HL-60 (cell line): Measurements from ENCODE around the gene DRC7.

Experiments
- DNase-seq, 2 experiments: peaks; one replicate each; pipeline ENCODE4 v3.0.0-alpha.2; 2010 to 2020; ENCODE audit warnings: low read depth in 1 of 2, low spot score in 1 of 2
- H3K27ac ChIP-seq: fragments of 250-450 bp; sonication (Bioruptor Pico); replicated peaks from 2 replicates; pipeline ENCODE4 v1.5.1; 2020; ENCODE audit warnings: mild to moderate bottlenecking, moderate library complexity
- H3K27me3 ChIP-seq: fragments of 250-450 bp; sonication (Bioruptor Pico); 2 replicates; pipeline ENCODE4 v1.5.1; 2021; ENCODE audit warnings: mild to moderate bottlenecking, moderate library complexity; ENCODE audit not compliant: insufficient read depth, poor library complexity, severe bottlenecking
- H3K4me3 ChIP-seq: replicated peaks from 2 replicates; pipeline ENCODE4 v1.5.1; 2011; ENCODE audit warnings: mild to moderate bottlenecking, control low read depth, low read length; ENCODE audit not compliant: insufficient read depth
- GABPA ChIP-seq: IDR thresholded peaks from 2 replicates; pipeline ENCODE4 v1.6.1; 2012; ENCODE audit warnings: low read depth
- POLR2AphosphoS5 ChIP-seq: IDR thresholded peaks from 2 replicates; pipeline ENCODE4 v1.6.1; 2012; ENCODE audit warnings: low read depth
- SPI1 ChIP-seq: IDR thresholded peaks from 2 replicates; pipeline ENCODE4 v1.6.1; 2012; ENCODE audit warnings: low read depth, mild to moderate bottlenecking, borderline replicate concordance
- TF ChIP-seq, protein P1 (sequence below): IDR thresholded peaks from 2 replicates; pipeline ENCODE4 v1.6.1; 2012; ENCODE audit warnings: low read depth; ENCODE audit not compliant: insufficient replicate concordance
- TF ChIP-seq, protein P2 (sequence below): IDR thresholded peaks from one replicate; pipeline ENCODE4 v1.5.1; 2011; ENCODE audit warnings: low read length, control low read depth, inconsistent platforms; ENCODE audit not compliant: insufficient read depth

The DRC7 gene

DNA sequence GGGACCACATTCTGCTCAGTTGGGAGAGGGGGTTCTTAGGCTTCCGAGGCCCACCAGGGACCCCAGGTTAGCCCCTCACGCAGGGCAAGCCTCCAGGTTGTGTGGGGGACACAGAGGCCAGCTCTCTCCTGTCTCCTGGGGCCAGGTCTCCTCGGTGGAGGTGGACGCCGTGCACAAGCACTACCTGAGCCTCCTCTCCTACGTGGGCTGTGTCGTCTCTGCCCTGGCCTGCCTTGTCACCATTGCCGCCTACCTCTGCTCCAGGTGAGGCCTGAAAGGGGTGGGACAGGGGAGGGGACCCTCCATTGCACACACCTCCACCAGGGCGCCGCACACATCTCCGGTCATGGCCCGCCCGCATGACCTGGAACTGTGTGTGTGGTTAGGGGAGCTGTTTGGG, 37.4 kb upstream of the DRC7 start:
- Histone ChIP-seq H3K27ac (no peak overlapping the region), H3K4me3 (no peak overlapping the region), H3K27me3 (no peaks in the 10 kb centered on the region)
- DNase-seq = no peak
- TF ChIP-seq, protein P1, sequence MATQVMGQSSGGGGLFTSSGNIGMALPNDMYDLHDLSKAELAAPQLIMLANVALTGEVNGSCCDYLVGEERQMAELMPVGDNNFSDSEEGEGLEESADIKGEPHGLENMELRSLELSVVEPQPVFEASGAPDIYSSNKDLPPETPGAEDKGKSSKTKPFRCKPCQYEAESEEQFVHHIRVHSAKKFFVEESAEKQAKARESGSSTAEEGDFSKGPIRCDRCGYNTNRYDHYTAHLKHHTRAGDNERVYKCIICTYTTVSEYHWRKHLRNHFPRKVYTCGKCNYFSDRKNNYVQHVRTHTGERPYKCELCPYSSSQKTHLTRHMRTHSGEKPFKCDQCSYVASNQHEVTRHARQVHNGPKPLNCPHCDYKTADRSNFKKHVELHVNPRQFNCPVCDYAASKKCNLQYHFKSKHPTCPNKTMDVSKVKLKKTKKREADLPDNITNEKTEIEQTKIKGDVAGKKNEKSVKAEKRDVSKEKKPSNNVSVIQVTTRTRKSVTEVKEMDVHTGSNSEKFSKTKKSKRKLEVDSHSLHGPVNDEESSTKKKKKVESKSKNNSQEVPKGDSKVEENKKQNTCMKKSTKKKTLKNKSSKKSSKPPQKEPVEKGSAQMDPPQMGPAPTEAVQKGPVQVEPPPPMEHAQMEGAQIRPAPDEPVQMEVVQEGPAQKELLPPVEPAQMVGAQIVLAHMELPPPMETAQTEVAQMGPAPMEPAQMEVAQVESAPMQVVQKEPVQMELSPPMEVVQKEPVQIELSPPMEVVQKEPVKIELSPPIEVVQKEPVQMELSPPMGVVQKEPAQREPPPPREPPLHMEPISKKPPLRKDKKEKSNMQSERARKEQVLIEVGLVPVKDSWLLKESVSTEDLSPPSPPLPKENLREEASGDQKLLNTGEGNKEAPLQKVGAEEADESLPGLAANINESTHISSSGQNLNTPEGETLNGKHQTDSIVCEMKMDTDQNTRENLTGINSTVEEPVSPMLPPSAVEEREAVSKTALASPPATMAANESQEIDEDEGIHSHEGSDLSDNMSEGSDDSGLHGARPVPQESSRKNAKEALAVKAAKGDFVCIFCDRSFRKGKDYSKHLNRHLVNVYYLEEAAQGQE = no peak
- TF ChIP-seq POLR2AphosphoS5 = no peak

DNA sequence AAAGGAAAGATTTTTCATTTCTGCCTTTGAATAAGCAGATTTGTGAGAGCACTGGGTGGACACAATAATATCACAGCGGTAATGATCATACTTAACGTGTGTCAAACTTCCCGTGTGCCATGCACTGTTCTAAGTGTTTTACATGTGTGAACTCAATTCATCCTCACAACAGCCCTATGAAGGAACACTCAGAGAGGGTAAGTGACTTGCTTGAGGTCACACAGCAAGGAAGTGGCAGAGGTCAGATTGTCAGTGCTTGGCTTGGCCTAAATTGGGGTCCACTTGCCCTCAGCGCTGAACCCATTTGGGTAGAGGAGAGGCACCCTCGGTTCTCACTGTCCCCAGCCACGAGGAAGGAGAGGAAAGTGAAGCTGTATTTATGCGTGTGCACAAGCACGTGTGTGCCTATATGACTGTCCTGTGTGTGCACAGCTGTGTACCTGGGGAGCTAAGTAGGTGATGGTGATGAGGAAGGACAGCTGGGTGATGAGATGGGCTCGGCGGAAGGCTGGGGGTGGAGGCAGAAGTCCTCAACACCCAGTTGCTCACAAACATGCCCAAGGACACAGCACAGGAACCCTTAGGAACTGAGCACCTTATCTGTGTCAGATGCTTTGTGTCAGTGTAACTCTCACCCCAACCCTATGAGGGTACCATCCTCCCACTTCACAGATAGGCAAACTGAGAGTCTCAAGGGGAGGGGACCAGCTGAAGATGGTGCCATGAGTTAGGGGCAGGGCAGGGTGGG, 36.3 kb upstream of the DRC7 start:
- TF ChIP-seq GABPA = no peak
- no peak for TF ChIP-seq SPI1
- TF ChIP-seq, protein P2, sequence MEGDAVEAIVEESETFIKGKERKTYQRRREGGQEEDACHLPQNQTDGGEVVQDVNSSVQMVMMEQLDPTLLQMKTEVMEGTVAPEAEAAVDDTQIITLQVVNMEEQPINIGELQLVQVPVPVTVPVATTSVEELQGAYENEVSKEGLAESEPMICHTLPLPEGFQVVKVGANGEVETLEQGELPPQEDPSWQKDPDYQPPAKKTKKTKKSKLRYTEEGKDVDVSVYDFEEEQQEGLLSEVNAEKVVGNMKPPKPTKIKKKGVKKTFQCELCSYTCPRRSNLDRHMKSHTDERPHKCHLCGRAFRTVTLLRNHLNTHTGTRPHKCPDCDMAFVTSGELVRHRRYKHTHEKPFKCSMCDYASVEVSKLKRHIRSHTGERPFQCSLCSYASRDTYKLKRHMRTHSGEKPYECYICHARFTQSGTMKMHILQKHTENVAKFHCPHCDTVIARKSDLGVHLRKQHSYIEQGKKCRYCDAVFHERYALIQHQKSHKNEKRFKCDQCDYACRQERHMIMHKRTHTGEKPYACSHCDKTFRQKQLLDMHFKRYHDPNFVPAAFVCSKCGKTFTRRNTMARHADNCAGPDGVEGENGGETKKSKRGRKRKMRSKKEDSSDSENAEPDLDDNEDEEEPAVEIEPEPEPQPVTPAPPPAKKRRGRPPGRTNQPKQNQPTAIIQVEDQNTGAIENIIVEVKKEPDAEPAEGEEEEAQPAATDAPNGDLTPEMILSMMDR = no peak
- TF ChIP-seq, protein P1 = no peak
- no peak for TF ChIP-seq POLR2AphosphoS5
- no peak for DNase-seq

DNA sequence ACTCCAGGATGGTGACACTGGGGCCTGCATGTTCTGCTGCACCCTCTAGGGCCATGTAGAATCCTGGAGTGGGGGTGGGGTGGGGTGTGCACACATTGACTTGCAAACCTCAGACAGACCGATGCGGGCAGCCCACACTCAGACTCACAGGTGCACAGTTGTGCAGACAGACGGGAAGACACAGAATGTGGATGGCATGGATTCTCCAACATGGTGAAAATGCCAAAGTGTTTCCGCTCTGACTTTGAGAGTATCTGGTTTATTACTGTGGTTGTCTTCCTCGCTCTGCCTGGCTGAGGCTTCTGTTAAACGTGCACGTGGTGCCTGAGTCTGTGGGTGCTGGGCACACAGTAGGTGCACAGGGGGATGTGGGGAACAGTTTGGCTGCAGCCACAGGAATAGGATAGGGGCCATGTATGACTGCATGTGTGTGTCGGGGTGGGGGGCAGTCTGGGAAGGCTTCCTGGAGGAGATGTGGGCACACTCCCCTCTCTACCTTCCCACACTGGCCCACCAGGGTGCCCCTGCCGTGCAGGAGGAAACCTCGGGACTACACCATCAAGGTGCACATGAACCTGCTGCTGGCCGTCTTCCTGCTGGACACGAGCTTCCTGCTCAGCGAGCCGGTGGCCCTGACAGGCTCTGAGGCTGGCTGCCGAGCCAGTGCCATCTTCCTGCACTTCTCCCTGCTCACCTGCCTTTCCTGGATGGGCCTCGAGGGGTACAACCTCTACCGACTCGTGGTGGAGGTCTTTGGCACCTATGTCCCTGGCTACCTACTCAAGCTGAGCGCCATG, 35.5 kb upstream of the DRC7 start:
- Histone ChIP-seq H3K27me3 (no peaks in the 10 kb centered on the region), H3K4me3 (no peak overlapping the region), H3K27ac (no peak overlapping the region)
- no peak for DNase-seq
- TF ChIP-seq GABPA (no peak), POLR2AphosphoS5 (no peak)
- TF ChIP-seq, protein P2 = no peak
- TF ChIP-seq, protein P1 = no peak

More for the DNA sequence above, 36.3 kb upstream of the DRC7 start:
- H3K4me3 ChIP-seq = no peak overlapping the region
- no peaks in the 10 kb centered on the region for H3K27me3 ChIP-seq
- H3K27ac ChIP-seq = no peak overlapping the region
